ENCODE results near the gene IL22RA1. TPM values are rescaled to one million over a fixed set of nuclear protein-coding genes. Genes with fewer than 3 reads are reported as not detected.

The IL22RA1 gene
- total and polyA plus RNA-seq, 9 of the 15 experiments (the other 6 are each of a cell fraction or from before 2014, with no cell fraction given), result not detected

DNA sequence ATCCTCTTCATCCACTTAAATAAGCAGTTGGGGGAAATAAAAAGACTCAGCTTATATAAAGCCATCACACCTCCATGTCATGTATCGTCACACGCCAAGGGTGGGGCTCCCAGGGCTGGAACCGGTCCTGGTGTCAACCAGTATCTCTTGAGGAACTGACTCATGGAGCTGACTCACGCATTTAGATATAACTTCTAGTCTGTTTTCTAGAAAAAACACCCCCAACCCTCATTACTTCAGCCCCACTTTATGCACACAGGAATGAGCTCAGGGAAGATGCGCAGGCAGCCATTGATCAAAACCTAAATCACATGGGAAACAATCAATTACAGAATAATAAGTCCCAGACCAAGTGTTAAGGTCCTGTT lies 6.9 kb upstream of the IL22RA1 start (continued):
- no peak for TF ChIP-seq SAFB (IDR thresholded peaks at IDR 0.05; ENCODE audit: borderline replicate concordance, low read depth, low read length)
- peak; percentile 99 for TF ChIP-seq FOSL1 (tag; conservative IDR thresholded peaks at IDR 0.05)
- TF ChIP-seq ZNF253 (CRISPR knock-in tag; conservative IDR thresholded peaks at IDR 0.05), result no peak
- no peak for TF ChIP-seq FUS (optimal IDR thresholded peaks at IDR 0.05; ENCODE audit: low read depth, low read length)
- TF ChIP-seq DACH1 (IDR thresholded peaks at IDR 0.05; ENCODE audit: partially characterized antibody), result no peak
- no peak for TF ChIP-seq CXXC5 (CRISPR knock-in tag; IDR thresholded peaks at IDR 0.05)
- no peak for TF ChIP-seq ARID2 (IDR thresholded peaks at IDR 0.05)
- no peak for TF ChIP-seq RBBP5 (IDR thresholded peaks at IDR 0.05; ENCODE audit: borderline replicate concordance, insufficient read depth, low read length, poor library complexity, severe bottlenecking)
- TF ChIP-seq ZNF121 (CRISPR knock-in tag; conservative IDR thresholded peaks at IDR 0.05), result no peak
- 0 out of 2 replicates have a peak, but pooled peaks have one; percentile 57 for TF ChIP-seq ETV5 (CRISPR knock-in tag; IDR thresholded peaks at IDR 0.05; ENCODE audit: low read depth)
- no peak for TF ChIP-seq POLR2AphosphoS5 (IDR thresholded peaks at IDR 0.05; ENCODE audit: control insufficient read depth, insufficient read depth, low read depth, low read length)
- TF ChIP-seq C11orf30 (IDR thresholded peaks at IDR 0.05; ENCODE audit: low read depth), result peak; percentile 54
- TF ChIP-seq HES1 (IDR thresholded peaks at IDR 0.05; ENCODE audit: low read depth), result no peak
- TF ChIP-seq MAFG (tag; conservative IDR thresholded peaks at IDR 0.05), result 0 out of 2 replicates have a peak, but pooled peaks have one; percentile 53
- TF ChIP-seq NFE2 (IDR thresholded peaks at IDR 0.05; ENCODE audit: low read depth), result peak; percentile 49
- TF ChIP-seq ZNF696 (CRISPR knock-in tag; conservative IDR thresholded peaks at IDR 0.05), result no peak
- no peak for TF ChIP-seq MIER1 (IDR thresholded peaks at IDR 0.05; ENCODE audit: low read depth)
- no peak for TF ChIP-seq HLTF (IDR thresholded peaks at IDR 0.05)
- TF ChIP-seq, protein P1, sequence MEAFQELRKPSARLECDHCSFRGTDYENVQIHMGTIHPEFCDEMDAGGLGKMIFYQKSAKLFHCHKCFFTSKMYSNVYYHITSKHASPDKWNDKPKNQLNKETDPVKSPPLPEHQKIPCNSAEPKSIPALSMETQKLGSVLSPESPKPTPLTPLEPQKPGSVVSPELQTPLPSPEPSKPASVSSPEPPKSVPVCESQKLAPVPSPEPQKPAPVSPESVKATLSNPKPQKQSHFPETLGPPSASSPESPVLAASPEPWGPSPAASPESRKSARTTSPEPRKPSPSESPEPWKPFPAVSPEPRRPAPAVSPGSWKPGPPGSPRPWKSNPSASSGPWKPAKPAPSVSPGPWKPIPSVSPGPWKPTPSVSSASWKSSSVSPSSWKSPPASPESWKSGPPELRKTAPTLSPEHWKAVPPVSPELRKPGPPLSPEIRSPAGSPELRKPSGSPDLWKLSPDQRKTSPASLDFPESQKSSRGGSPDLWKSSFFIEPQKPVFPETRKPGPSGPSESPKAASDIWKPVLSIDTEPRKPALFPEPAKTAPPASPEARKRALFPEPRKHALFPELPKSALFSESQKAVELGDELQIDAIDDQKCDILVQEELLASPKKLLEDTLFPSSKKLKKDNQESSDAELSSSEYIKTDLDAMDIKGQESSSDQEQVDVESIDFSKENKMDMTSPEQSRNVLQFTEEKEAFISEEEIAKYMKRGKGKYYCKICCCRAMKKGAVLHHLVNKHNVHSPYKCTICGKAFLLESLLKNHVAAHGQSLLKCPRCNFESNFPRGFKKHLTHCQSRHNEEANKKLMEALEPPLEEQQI (IDR thresholded peaks at IDR 0.05), result no peak
- TF ChIP-seq, protein P2, sequence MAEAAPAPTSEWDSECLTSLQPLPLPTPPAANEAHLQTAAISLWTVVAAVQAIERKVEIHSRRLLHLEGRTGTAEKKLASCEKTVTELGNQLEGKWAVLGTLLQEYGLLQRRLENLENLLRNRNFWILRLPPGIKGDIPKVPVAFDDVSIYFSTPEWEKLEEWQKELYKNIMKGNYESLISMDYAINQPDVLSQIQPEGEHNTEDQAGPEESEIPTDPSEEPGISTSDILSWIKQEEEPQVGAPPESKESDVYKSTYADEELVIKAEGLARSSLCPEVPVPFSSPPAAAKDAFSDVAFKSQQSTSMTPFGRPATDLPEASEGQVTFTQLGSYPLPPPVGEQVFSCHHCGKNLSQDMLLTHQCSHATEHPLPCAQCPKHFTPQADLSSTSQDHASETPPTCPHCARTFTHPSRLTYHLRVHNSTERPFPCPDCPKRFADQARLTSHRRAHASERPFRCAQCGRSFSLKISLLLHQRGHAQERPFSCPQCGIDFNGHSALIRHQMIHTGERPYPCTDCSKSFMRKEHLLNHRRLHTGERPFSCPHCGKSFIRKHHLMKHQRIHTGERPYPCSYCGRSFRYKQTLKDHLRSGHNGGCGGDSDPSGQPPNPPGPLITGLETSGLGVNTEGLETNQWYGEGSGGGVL (CRISPR knock-in tag; IDR thresholded peaks at IDR 0.05), result no peak

Data from K562 (cell line).